PC-9 (cell line): ENCODE results near the gene DPP10.

Experiments
- EZH2 ChIP-seq: fragments of 200-600 bp; sonication (generic); IDR thresholded peaks from 2 replicates; pipeline ENCODE4 v1.8.0; 2017; ENCODE audit warnings: antibody characterized with exemption, low read depth
- TF ChIP-seq, protein P1 (sequence below): fragments of 200-600 bp; sonication (generic); conservative IDR thresholded peaks from 2 replicates; pipeline ENCODE4 v1.6.1; 2017; ENCODE audit warnings: mixed run types, antibody characterized with exemption, mild to moderate bottlenecking, moderate library complexity

DNA sequence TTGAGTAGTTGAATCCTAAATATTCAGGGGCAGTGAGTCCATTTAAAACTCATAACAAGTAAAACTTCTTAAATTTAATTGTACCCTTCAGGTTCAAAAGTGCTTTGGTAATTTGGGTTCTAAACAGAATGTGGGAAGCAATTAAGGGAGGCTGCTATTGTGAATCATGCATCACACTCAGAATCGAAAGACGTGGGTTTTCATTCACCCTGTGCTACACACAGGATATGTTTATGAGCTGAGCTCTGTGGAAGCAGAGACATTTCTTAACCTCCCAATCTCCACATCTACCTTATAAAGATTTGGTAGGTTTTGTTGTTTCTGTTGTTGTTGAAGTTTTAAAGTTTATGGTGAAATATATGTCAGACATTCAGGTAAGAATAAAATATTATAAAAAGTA, 633.4 kb downstream of the DPP10 start:
- TF ChIP-seq, protein P1, sequence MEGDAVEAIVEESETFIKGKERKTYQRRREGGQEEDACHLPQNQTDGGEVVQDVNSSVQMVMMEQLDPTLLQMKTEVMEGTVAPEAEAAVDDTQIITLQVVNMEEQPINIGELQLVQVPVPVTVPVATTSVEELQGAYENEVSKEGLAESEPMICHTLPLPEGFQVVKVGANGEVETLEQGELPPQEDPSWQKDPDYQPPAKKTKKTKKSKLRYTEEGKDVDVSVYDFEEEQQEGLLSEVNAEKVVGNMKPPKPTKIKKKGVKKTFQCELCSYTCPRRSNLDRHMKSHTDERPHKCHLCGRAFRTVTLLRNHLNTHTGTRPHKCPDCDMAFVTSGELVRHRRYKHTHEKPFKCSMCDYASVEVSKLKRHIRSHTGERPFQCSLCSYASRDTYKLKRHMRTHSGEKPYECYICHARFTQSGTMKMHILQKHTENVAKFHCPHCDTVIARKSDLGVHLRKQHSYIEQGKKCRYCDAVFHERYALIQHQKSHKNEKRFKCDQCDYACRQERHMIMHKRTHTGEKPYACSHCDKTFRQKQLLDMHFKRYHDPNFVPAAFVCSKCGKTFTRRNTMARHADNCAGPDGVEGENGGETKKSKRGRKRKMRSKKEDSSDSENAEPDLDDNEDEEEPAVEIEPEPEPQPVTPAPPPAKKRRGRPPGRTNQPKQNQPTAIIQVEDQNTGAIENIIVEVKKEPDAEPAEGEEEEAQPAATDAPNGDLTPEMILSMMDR, result no peak
- TF ChIP-seq EZH2, result no peak
